ENCODE results near the gene BTBD9.

GRCh38 chr6:38212579-38212978, 427.1 kb downstream of the BTBD9 start:
- no peak for TF ChIP-seq CTCF (IDR thresholded peaks at IDR 0.05)
- no peak for TF ChIP-seq POLR2A (IDR thresholded peaks at IDR 0.05)
